A549 (cell line): Measurements from ENCODE around the gene PSMC3IP. TPM values are rescaled to one million over a fixed set of nuclear protein-coding genes. Genes with fewer than 3 reads are reported as not detected.

Experiments
- ATAC-seq, 2 experiments: fragments of 200-7000 bp in 1 of 2; fragments of >200 bp in 1 of 2; cut with Nextera tagmentation in 1 of 2; cut with Tn5 transposase in 1 of 2; 3 replicates each; pipeline versions ENCODE4 v1.8.0 to v1.9.1; 2018 to 2020; ENCODE audit warnings: mild to moderate bottlenecking in 1 of 2, moderate library complexity in 1 of 2
- CTCF ChIA-PET: fragments of 300-600 bp; sonication (Branson Sonifier 250); formaldehyde crosslinking; extraction: SDS; loops from one replicate; lab custom pipeline; 2021; ENCODE audit warnings: antibody characterized with exemption, inconsistent platforms; lab: Yijun Ruan, JAX
- POLR2A ChIA-PET: fragments of 350-600 bp; formaldehyde crosslinking; extraction: SDS; loops from one replicate; lab custom pipeline; 2021; ENCODE audit warnings: antibody characterized with exemption, inconsistent platforms; lab: Yijun Ruan, JAX
- DNase-seq, 2 experiments: peaks; one replicate each; pipeline versions ENCODE4 v3.0.0 to v3.0.0-alpha.2; 2011 to 2016; ENCODE audit warnings: low read depth in 1 of 2, low spot score in 1 of 2
- FAIRE-seq: peaks from 2 replicates; lab custom pipeline; 2011; peaks lifted over from hg19 to GRCh38; lab: Jason Lieb, UNC
- H3K27ac ChIP-seq, 2 experiments: fragments of >200 bp; sonication (Bioruptor Twin); formaldehyde crosslinking; 3 replicates each; pipeline ENCODE4 v1.5.1; 2016 to 2017
- H3K4me1 ChIP-seq: fragments of >200 bp; sonication (Bioruptor Twin); formaldehyde crosslinking; 3 replicates; pipeline ENCODE4 v1.6.1; 2016
- H3K4me2 ChIP-seq: fragments of >200 bp; sonication (Bioruptor Twin); formaldehyde crosslinking; 3 replicates; pipeline ENCODE4 v1.6.1; 2016
- H3K4me3 ChIP-seq: fragments of >200 bp; sonication (Bioruptor Twin); formaldehyde crosslinking; 3 replicates; pipeline ENCODE4 v1.5.1; 2016
- H3K9me3 ChIP-seq: fragments of >200 bp; sonication (Bioruptor Twin); formaldehyde crosslinking; 3 replicates; pipeline ENCODE4 v1.6.1; 2016
- CBX8 ChIP-seq: fragments of 200-600 bp; sonication (generic); IDR thresholded peaks from 2 replicates; pipeline ENCODE4 v1.6.1; 2016
- CHD2 ChIP-seq: fragments of 150-350 bp; IDR thresholded peaks from 2 replicates; pipeline ENCODE4 v1.6.1; 2014; ENCODE audit warnings: low read length; ENCODE audit not compliant: partially characterized antibody
- EHF ChIP-seq: fragments of 250-450 bp; sonication (Bioruptor Pico); IDR thresholded peaks from 2 replicates; pipeline ENCODE4 v1.5.0; 2020; ENCODE audit warnings: mild to moderate bottlenecking
- EP300 ChIP-seq, 2 experiments: fragments of >200 bp; sonication (Bioruptor Twin); formaldehyde crosslinking; IDR thresholded peaks; 2 replicates in 1 of 2; 3 replicates in 1 of 2; pipeline ENCODE4 v1.6.1; 2016 to 2017
- ESRRA ChIP-seq: fragments of 150-350 bp; IDR thresholded peaks from 2 replicates; pipeline ENCODE4 v1.6.1; 2014; ENCODE audit warnings: mild to moderate bottlenecking, low read length, borderline replicate concordance
- FOSB ChIP-seq: fragments of 250-450 bp; sonication (Bioruptor Pico); IDR thresholded peaks from 2 replicates; pipeline ENCODE4 v1.5.0; 2020; ENCODE audit warnings: mild to moderate bottlenecking, moderate library complexity
- FOXS1 ChIP-seq: fragments of 250-450 bp; sonication (Bioruptor Pico); IDR thresholded peaks from 2 replicates; pipeline ENCODE4 v1.5.0; 2020; ENCODE audit warnings: mild to moderate bottlenecking, moderate library complexity
- HOXA7 ChIP-seq: fragments of 250-450 bp; sonication (Bioruptor Pico); IDR thresholded peaks from 2 replicates; pipeline ENCODE4 v1.5.0; 2020; ENCODE audit warnings: mild to moderate bottlenecking, moderate library complexity
- HOXB13 ChIP-seq: fragments of 250-450 bp; sonication (Bioruptor Pico); IDR thresholded peaks from 2 replicates; pipeline ENCODE4 v1.5.0; 2020; ENCODE audit warnings: low read depth, mild to moderate bottlenecking, moderate library complexity
- HOXB5 ChIP-seq: fragments of 250-450 bp; sonication (Bioruptor Pico); IDR thresholded peaks from 2 replicates; pipeline ENCODE4 v1.5.0; 2020; ENCODE audit warnings: mild to moderate bottlenecking, moderate library complexity
- NFE2L2 ChIP-seq: fragments of 150-350 bp; conservative IDR thresholded peaks from 2 replicates; pipeline ENCODE4 v1.6.1; 2014; ENCODE audit warnings: low read length
- NPAS2 ChIP-seq: fragments of 250-450 bp; sonication (Bioruptor Pico); IDR thresholded peaks from 2 replicates; pipeline ENCODE4 v1.8.0; 2022; ENCODE audit warnings: mild to moderate bottlenecking, moderate library complexity, borderline replicate concordance
- RAD21 ChIP-seq, 2 experiments: fragments of >200 bp in 1 of 2; sonication (Bioruptor Twin) in 1 of 2; formaldehyde crosslinking in 1 of 2; IDR thresholded peaks in 1 of 2; conservative IDR thresholded peaks in 1 of 2; 2 replicates in 1 of 2; 3 replicates in 1 of 2; pipeline ENCODE4 v1.6.1; 2012 to 2018; ENCODE audit warnings: inconsistent platforms in 1 of 2
- RARB ChIP-seq: fragments of 250-450 bp; sonication (Bioruptor Pico); IDR thresholded peaks from 2 replicates; pipeline ENCODE4 v1.8.0; 2021; ENCODE audit warnings: mild to moderate bottlenecking, moderate library complexity
- RCOR1 ChIP-seq: fragments of 150-350 bp; IDR thresholded peaks from 2 replicates; pipeline ENCODE4 v1.6.1; 2014; ENCODE audit warnings: antibody characterized with exemption, low read length, low read depth
- TP53 ChIP-seq: fragments of 250-450 bp; sonication (Bioruptor Pico); IDR thresholded peaks from 2 replicates; pipeline ENCODE4 v1.5.0; 2021; ENCODE audit warnings: mild to moderate bottlenecking, moderate library complexity
- ZFP36 ChIP-seq: fragments of 450-650 bp; IDR thresholded peaks from 2 replicates; pipeline ENCODE4 v1.6.1; 2014; ENCODE audit warnings: borderline replicate concordance; ENCODE audit not compliant: partially characterized antibody
- ZSCAN20 ChIP-seq: fragments of 250-450 bp; sonication (Bioruptor Pico); IDR thresholded peaks from 2 replicates; pipeline ENCODE4 v1.8.0; 2022; ENCODE audit warnings: mild to moderate bottlenecking, moderate library complexity
- WGBS: methylation state at CpG from one replicate; pipeline ENCODE4 v1.1.6; 2017; ENCODE audit errors: missing lambda C conversion rate; 5-methylcytosine and 5-hydroxymethylcytosine counted together
- polyA plus RNA-seq, 4 experiments: library from polyadenylated mRNA; depleted of rRNA in 3 of 4; stranded (reverse); fragments of >200 nt; fragmentation: RNase III in 1 of 4; extraction: RNeasy Plus Mini Kit Qiagen cat#74134 plus additional on column Dnase treatment in 1 of 4; gene quantifications; 2 replicates in 3 of 4; 3 replicates in 1 of 4; pipeline ENCODE4 v1.2.3, GENCODE V29; 2011 to 2017
- TF ChIP-seq, protein P1 (sequence below): fragments of >200 bp; sonication (Bioruptor Twin); formaldehyde crosslinking; IDR thresholded peaks from 3 replicates; pipeline ENCODE4 v1.6.1; 2016
- TF ChIP-seq, protein P2 (sequence below): fragments of >200 bp; sonication (Bioruptor Twin); formaldehyde crosslinking; IDR thresholded peaks from 3 replicates; pipeline ENCODE4 v1.5.1; 2016
- TF ChIP-seq, protein P3 (sequence below): fragments of 150-350 bp; IDR thresholded peaks from 2 replicates; pipeline ENCODE4 v1.6.1; 2014; ENCODE audit warnings: low read depth, mild to moderate bottlenecking, low read length
- TF ChIP-seq, protein P4 (sequence below): fragments of >200 bp; sonication (Bioruptor Twin); formaldehyde crosslinking; IDR thresholded peaks from 2 replicates; pipeline ENCODE4 v1.6.1; 2016
- TF ChIP-seq, protein P5 (sequence below): fragments of 450-650 bp; IDR thresholded peaks from 2 replicates; pipeline ENCODE4 v1.6.1; 2014; ENCODE audit warnings: antibody characterized with exemption

Gene PSMC3IP
- polyA plus RNA-seq, 2 of the 4 experiments (the other 2 are of a cell fraction): 26.1 to 37.9 TPM

DNA sequence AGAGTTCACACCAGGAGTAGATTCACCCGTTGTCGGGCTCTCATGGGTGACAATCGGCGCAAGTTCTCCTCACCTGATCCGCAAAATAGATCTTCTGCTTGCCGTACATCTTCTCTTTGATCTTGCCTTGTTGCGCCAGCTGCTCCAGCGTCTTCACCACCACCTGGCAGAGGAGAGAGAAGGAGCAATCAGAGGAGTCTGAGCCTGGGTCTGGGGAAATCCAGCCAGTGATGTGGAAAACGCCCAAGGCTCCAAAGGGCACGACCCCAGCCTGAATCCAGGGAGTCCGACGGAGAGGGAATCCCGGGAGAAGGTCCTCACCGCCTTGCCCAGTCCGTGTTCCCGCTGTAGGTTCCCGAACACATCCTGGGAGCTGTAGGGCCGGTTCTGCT is 393 bp downstream of the PSMC3IP start:
- no peak for FAIRE-seq
- 2% methylated on average over 18 of the region's 18 CpGs for WGBS

DNA sequence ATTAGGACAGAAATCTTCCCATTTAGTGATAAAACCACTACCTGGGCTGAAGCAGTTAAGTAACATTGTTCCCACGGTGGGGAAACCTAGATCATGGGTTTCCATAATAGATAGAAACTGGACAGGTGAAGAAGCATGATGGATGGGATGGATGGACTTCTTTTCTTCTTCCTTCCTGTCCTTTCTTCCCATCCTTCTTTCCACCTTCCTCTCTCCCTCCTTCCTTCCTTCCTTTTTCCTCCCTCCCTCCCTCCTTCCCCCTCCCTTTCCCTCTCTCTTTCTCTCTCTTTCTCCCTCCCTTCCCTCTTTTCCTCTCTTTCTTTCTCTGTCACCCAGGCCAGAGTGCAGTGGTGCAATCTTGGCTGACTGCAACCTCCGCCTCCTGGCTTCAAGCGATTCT is 3.1 kb downstream of the PSMC3IP start:
- H3K4me2 ChIP-seq: no peak overlapping the region
- ChIA-PET CTCF (interaction anchor here (0.6 to 15.8 kb wide), 6 partner anchors 16 to 528 kb away, joined by 3 to 394 read pairs (median 3); partner anchors contain the start of genes AOC2, CCR10, PLEKHH3 and RETREG3), POLR2A (interaction anchor here (0.5 kb wide), 1 partner anchor 613 kb away, joined by 3 read pairs; no protein-coding TSS in a partner anchor)
- H3K4me3 ChIP-seq: no peak overlapping the region
- H3K4me1 ChIP-seq: peaks cover 20% of the 10 kb centered on the region; the same call in 2 of the 3 replicates
- WGBS: 77% methylated on average over 3 of the region's 3 CpGs
- ATAC-seq: no peak
- H3K9me3 ChIP-seq: no peaks in the 10 kb centered on the region
- TF ChIP-seq NFE2L2 (no peak), HOXA7 (CRISPR knock-in tag) (no peak), ESRRA (no peak), ZSCAN20 (no peak), EP300 (IDR thresholded peaks at IDR 0.05) (no peak), NPAS2 (CRISPR knock-in tag) (no peak), CBX8 (no peak)
- TF ChIP-seq, protein P1, sequence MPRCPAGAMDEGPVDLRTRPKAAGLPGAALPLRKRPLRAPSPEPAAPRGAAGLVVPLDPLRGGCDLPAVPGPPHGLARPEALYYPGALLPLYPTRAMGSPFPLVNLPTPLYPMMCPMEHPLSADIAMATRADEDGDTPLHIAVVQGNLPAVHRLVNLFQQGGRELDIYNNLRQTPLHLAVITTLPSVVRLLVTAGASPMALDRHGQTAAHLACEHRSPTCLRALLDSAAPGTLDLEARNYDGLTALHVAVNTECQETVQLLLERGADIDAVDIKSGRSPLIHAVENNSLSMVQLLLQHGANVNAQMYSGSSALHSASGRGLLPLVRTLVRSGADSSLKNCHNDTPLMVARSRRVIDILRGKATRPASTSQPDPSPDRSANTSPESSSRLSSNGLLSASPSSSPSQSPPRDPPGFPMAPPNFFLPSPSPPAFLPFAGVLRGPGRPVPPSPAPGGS: no peak
- no peak for FAIRE-seq
- no peak for DNase-seq
- H3K27ac ChIP-seq: no peak overlapping the region

More for the DNA sequence above, 393 bp downstream of the PSMC3IP start:
- ChIA-PET CTCF (interaction anchor here (1.1 to 15.8 kb wide), 32 partner anchors 11 to 255 kb away, joined by 3 to 394 read pairs (median 13); partner anchors contain the start of genes BECN1, CAVIN1, CCR10 and CNTNAP1), POLR2A (interaction anchor here (0.5 to 3.0 kb wide), 10 partner anchors 11 to 196 kb away, joined by 3 to 51 read pairs (median 11); partner anchors contain the start of genes MLX, NAGLU, PLEKHH3 and RETREG3)
- Histone ChIP-seq H3K4me1 (peaks cover 20% of the 10 kb centered on the region; the same call in 2 of the 3 replicates), H3K4me2 (peak overlapping the region; percentile 92), H3K4me3 (peak overlapping the region; percentile 73), H3K27ac (peak overlapping the region; percentile 87 to 94), H3K9me3 (no peaks in the 10 kb centered on the region)
- DNase-seq (peak in 1 of 2 experiments; percentile 60), ATAC-seq (peak; percentile 44 to 58)
- no peak for TF ChIP-seq ZSCAN20
- TF ChIP-seq, protein P2, sequence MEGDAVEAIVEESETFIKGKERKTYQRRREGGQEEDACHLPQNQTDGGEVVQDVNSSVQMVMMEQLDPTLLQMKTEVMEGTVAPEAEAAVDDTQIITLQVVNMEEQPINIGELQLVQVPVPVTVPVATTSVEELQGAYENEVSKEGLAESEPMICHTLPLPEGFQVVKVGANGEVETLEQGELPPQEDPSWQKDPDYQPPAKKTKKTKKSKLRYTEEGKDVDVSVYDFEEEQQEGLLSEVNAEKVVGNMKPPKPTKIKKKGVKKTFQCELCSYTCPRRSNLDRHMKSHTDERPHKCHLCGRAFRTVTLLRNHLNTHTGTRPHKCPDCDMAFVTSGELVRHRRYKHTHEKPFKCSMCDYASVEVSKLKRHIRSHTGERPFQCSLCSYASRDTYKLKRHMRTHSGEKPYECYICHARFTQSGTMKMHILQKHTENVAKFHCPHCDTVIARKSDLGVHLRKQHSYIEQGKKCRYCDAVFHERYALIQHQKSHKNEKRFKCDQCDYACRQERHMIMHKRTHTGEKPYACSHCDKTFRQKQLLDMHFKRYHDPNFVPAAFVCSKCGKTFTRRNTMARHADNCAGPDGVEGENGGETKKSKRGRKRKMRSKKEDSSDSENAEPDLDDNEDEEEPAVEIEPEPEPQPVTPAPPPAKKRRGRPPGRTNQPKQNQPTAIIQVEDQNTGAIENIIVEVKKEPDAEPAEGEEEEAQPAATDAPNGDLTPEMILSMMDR: no peak
- TF ChIP-seq HOXB5: no peak
- TF ChIP-seq NPAS2 (CRISPR knock-in tag): no peak
- TF ChIP-seq RARB (CRISPR knock-in tag): no peak
- no peak for TF ChIP-seq TP53 (CRISPR knock-in tag)
- TF ChIP-seq, protein P3, sequence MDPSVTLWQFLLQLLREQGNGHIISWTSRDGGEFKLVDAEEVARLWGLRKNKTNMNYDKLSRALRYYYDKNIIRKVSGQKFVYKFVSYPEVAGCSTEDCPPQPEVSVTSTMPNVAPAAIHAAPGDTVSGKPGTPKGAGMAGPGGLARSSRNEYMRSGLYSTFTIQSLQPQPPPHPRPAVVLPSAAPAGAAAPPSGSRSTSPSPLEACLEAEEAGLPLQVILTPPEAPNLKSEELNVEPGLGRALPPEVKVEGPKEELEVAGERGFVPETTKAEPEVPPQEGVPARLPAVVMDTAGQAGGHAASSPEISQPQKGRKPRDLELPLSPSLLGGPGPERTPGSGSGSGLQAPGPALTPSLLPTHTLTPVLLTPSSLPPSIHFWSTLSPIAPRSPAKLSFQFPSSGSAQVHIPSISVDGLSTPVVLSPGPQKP: no peak
- TF ChIP-seq RCOR1: no peak
- TF ChIP-seq, protein P4, sequence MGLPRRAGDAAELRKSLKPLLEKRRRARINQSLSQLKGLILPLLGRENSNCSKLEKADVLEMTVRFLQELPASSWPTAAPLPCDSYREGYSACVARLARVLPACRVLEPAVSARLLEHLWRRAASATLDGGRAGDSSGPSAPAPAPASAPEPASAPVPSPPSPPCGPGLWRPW: no peak
- TF ChIP-seq ZFP36: no peak

DNA sequence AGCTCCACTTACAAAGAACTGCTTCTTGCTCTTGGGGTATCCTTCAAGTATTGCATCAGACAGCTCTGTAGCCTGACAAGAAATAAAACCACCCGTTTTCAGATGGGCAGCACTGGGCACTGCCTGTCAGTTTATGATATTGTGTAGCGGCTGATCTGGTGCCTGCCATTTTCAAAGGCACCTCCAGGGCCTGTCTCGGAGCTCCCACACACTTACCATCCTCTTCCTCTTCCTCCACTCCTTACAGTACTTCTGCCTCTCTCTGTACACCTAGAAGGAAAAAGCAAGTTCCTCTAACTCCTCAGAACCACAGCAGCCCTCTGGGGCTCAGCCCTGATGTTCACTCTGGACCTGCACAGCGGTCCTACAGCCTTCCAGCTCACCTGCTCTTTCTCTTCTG is 4.4 kb downstream of the PSMC3IP start:
- DNase-seq (no peak), ATAC-seq (no peak), FAIRE-seq (no peak)
- H3K4me1 ChIP-seq: peaks cover 20% of the 10 kb centered on the region
- POLR2A ChIA-PET: no interaction called here
- no peak overlapping the region for H3K4me3 ChIP-seq
- 78% methylated on average over 4 of the region's 4 CpGs for WGBS
- H3K27ac ChIP-seq: peak overlapping the region in 1 of 2 experiments; percentile 13; a peak in 2 of 6 replicates
- no peak overlapping the region for H3K4me2 ChIP-seq
- CTCF ChIA-PET: interaction anchor here (1.0 to 15.8 kb wide), 7 partner anchors 9 to 270 kb away, joined by 3 to 394 read pairs (median 4); partner anchors contain the start of genes CCR10 and PLEKHH3
- no peaks in the 10 kb centered on the region for H3K9me3 ChIP-seq
- TF ChIP-seq FOSB (CRISPR knock-in tag) (no peak), EHF (CRISPR knock-in tag) (no peak), CHD2 (no peak), RAD21 (conservative IDR thresholded peaks at IDR 0.05 in 1 of 2, IDR thresholded peaks at IDR 0.05 in 1 of 2) (no peak), RARB (CRISPR knock-in tag) (no peak), HOXB13 (CRISPR knock-in tag) (no peak), ZSCAN20 (no peak), FOXS1 (CRISPR knock-in tag) (no peak), HOXA7 (CRISPR knock-in tag) (no peak)
- TF ChIP-seq, protein P3: no peak
- TF ChIP-seq, protein P5, sequence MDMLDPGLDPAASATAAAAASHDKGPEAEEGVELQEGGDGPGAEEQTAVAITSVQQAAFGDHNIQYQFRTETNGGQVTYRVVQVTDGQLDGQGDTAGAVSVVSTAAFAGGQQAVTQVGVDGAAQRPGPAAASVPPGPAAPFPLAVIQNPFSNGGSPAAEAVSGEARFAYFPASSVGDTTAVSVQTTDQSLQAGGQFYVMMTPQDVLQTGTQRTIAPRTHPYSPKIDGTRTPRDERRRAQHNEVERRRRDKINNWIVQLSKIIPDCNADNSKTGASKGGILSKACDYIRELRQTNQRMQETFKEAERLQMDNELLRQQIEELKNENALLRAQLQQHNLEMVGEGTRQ: no peak
- TF ChIP-seq, protein P1: no peak
